Activated CD4-positive, alpha-beta T cell treated with anti-CD3 and anti-CD28 coated beads, Interleukin-2, amount 50 U/mL, for 4 hours (primary cell): ENCODE data around the gene FAM187B.
"Not testable (repeated sequence)": the region's sequence is repeated elsewhere in the genome, so short reads cannot be mapped to it uniquely, and the experiment has no call there.

Experiments
- DNase-seq, 2 experiments: peaks; one replicate each; pipeline ENCODE4 v3.0.0-alpha.2; 2020

The FAM187B gene

GRCh38 chr19:35231956-35232645, 3.6 kb upstream of the FAM187B start:
- DNase-seq = no peak

GRCh38 chr19:35229601-35230000, 1.1 kb upstream of the FAM187B start:
- DNase-seq = no peak

GRCh38 chr19:35226748-35227147, 1.8 kb downstream of the FAM187B start:
- no peak for DNase-seq

- DNase-seq = no peak
Observed at GRCh38 chr19:35225951-35226350, 2.6 kb downstream of the FAM187B start.

GRCh38 chr19:35224681-35225571, 3.6 kb downstream of the FAM187B start:
- DNase-seq = no peak

GRCh38 chr19:35223862-35224505, 4.6 kb downstream of the FAM187B start:
- no peak for DNase-seq

GRCh38 chr19:35223084-35223790, 5.3 kb downstream of the FAM187B start:
- no peak for DNase-seq

GRCh38 chr19:35222373-35223015, 6.0 kb downstream of the FAM187B start:
- DNase-seq = no peak

GRCh38 chr19:35220973-35221590, 7.5 kb downstream of the FAM187B start:
- DNase-seq = not testable (repeated sequence)

GRCh38 chr19:35220315-35220921, 8.1 kb downstream of the FAM187B start:
- DNase-seq = no peak

- DNase-seq = no peak
Observed at GRCh38 chr19:35219008-35219407, 9.5 kb downstream of the FAM187B start.

GRCh38 chr19:35217649-35217990, 10.9 kb downstream of the FAM187B start:
- no peak for DNase-seq

- peak in 1 of 2 experiments; percentile 26 for DNase-seq
Observed at GRCh38 chr19:35216833-35217648, 11.5 kb downstream of the FAM187B start.

GRCh38 chr19:35216016-35216832, 12.3 kb downstream of the FAM187B start:
- DNase-seq = no peak

- DNase-seq = no peak
Observed at GRCh38 chr19:35214766-35215422, 13.6 kb downstream of the FAM187B start.

GRCh38 chr19:35213663-35214632, 14.6 kb downstream of the FAM187B start:
- peak; percentile 55 to 61 for DNase-seq

- DNase-seq = no peak
Observed at GRCh38 chr19:35212241-35212640, 16.3 kb downstream of the FAM187B start.
